SK-N-SH (cell line): Measurements from ENCODE around the gene CHD9. TPM values are rescaled to one million over a fixed set of nuclear protein-coding genes. Genes with fewer than 3 reads are reported as not detected.

Experiments
- CTCF ChIA-PET: fragments of 300-600, 350-600 bp; formaldehyde crosslinking; extraction: SDS; loops from one replicate; lab custom pipeline; 2021; lab: Yijun Ruan, JAX
- POLR2A ChIA-PET: fragments of 350-600 bp; sonication (Branson Sonifier 250); formaldehyde crosslinking; extraction: SDS; loops from one replicate; lab custom pipeline; 2020; ENCODE audit warnings: antibody characterized with exemption, inconsistent platforms; lab: Yijun Ruan, JAX
- DNase-seq: peaks from one replicate; pipeline ENCODE4 v3.0.0; 2012
- H2AFZ ChIP-seq: fragments of 200-600 bp; sonication (generic); 2 replicates; pipeline ENCODE4 v1.8.1; 2016; ENCODE audit warnings: antibody characterized with exemption, mild to moderate bottlenecking, low read depth
- H3F3A ChIP-seq: fragments of 200-600 bp; sonication (generic); replicated peaks from 2 replicates; pipeline ENCODE3; 2016; ENCODE audit warnings: antibody characterized with exemption, mild to moderate bottlenecking; ENCODE audit not compliant: insufficient read depth
- H3K27ac ChIP-seq, 2 experiments: fragments of 200-500 bp in 1 of 2; fragments of 200-600 bp in 1 of 2; sonication (Bioruptor generic) in 1 of 2; sonication (generic), shearing (Covaris generic) in 1 of 2; 2 replicates each; pipeline versions ENCODE4 v1.5.1 to v1.6.1; 2014 to 2016; ENCODE audit warnings: low read depth in 2 of 2, inconsistent platforms in 1 of 2, low read length in 1 of 2, mild to moderate bottlenecking in 1 of 2, mixed read lengths in 1 of 2
- H3K27me3 ChIP-seq: fragments of 200-600 bp; sonication (generic), shearing (Covaris generic); 2 replicates; pipeline ENCODE4 v1.6.1; 2016; ENCODE audit warnings: mixed run types; ENCODE audit not compliant: insufficient read depth
- H3K36me3 ChIP-seq, 2 experiments: fragments of 200-500 bp in 1 of 2; fragments of 200-600 bp in 1 of 2; sonication (Bioruptor generic) in 1 of 2; sonication (generic) in 1 of 2; replicated peaks in 1 of 2; 2 replicates each; pipeline versions ENCODE3 to v1.5.1; 2014 to 2016; ENCODE audit warnings: low read length in 1 of 2, mild to moderate bottlenecking in 1 of 2; ENCODE audit not compliant: insufficient read depth in 2 of 2, control insufficient read depth in 1 of 2
- H3K4me1 ChIP-seq, 2 experiments: fragments of 200-500 bp in 1 of 2; fragments of 200-600 bp in 1 of 2; sonication (Bioruptor generic) in 1 of 2; sonication (generic), shearing (Covaris generic) in 1 of 2; 2 replicates each; pipeline versions ENCODE4 v1.5.1 to v1.6.1; 2014 to 2016; ENCODE audit warnings: low read depth in 1 of 2, low read length in 1 of 2, mixed run types in 1 of 2; ENCODE audit not compliant: insufficient read depth in 2 of 2, control insufficient read depth in 1 of 2
- H3K4me2 ChIP-seq: fragments of 200-600 bp; sonication (generic), shearing (Covaris generic); 2 replicates; pipeline ENCODE4 v1.6.1; 2017; ENCODE audit warnings: mixed run types
- H3K4me3 ChIP-seq, 2 experiments: fragments of 200-500 bp in 1 of 2; fragments of 200-600 bp in 1 of 2; sonication (Bioruptor generic) in 1 of 2; sonication (generic), shearing (Covaris generic) in 1 of 2; 2 replicates each; pipeline versions ENCODE4 v1.5.1 to v1.8.1; 2014 to 2016; ENCODE audit warnings: low read depth in 2 of 2, inconsistent platforms in 1 of 2, low read length in 1 of 2, mild to moderate bottlenecking in 1 of 2, mixed read lengths in 1 of 2, moderate library complexity in 1 of 2
- H3K79me2 ChIP-seq: fragments of 200-600 bp; sonication (generic); 2 replicates; pipeline ENCODE4 v1.8.1; 2017; ENCODE audit warnings: mild to moderate bottlenecking; ENCODE audit not compliant: insufficient read depth
- H3K9ac ChIP-seq: fragments of 200-600 bp; sonication (generic); 2 replicates; pipeline ENCODE4 v1.6.1; 2017; ENCODE audit warnings: mixed run types
- H3K9me2 ChIP-seq: fragments of 200-600 bp; sonication (generic); 2 replicates; pipeline ENCODE4 v1.6.1; 2017; ENCODE audit warnings: mixed run types
- H3K9me3 ChIP-seq: fragments of 200-600 bp; sonication (generic); 2 replicates; pipeline ENCODE4 v1.6.1; 2017; ENCODE audit warnings: mixed run types, mild to moderate bottlenecking, moderate library complexity
- H4K20me1 ChIP-seq: fragments of 200-600 bp; sonication (generic); 2 replicates; pipeline ENCODE4 v1.6.1; 2017; ENCODE audit warnings: mild to moderate bottlenecking, mixed run types; ENCODE audit not compliant: insufficient read depth
- ELF1 ChIP-seq: IDR thresholded peaks from 2 replicates; pipeline ENCODE4 v1.4.0; 2012
- FOXM1 ChIP-seq: IDR thresholded peaks from 2 replicates; pipeline ENCODE4 v1.4.0; 2012; ENCODE audit warnings: low read depth, mild to moderate bottlenecking
- GATA2 ChIP-seq: sonication (generic); formaldehyde crosslinking; IDR thresholded peaks from 2 replicates; pipeline ENCODE4 v1.5.0; 2020; ENCODE audit warnings: mild to moderate bottlenecking, missing genetic modification reagents
- JUND ChIP-seq: IDR thresholded peaks from 2 replicates; pipeline ENCODE4 v1.4.0; 2012
- MEF2A ChIP-seq: IDR thresholded peaks from 2 replicates; pipeline ENCODE4 v1.4.0; 2012; ENCODE audit warnings: low read depth, borderline replicate concordance
- MXI1 ChIP-seq: IDR thresholded peaks from 2 replicates; pipeline ENCODE4 v1.6.1; 2012; ENCODE audit warnings: mild to moderate bottlenecking, low read depth, low read length, improper control_type of control experiment
- NRF1 ChIP-seq: IDR thresholded peaks from 2 replicates; pipeline ENCODE4 v1.6.1; 2012; ENCODE audit warnings: low read depth, mild to moderate bottlenecking, low read length
- RXRA ChIP-seq: IDR thresholded peaks from 2 replicates; pipeline ENCODE4 v1.4.0; 2012; ENCODE audit warnings: low read depth, mild to moderate bottlenecking, borderline replicate concordance
- SIN3A ChIP-seq: IDR thresholded peaks from 2 replicates; pipeline ENCODE4 v1.6.1; 2012; ENCODE audit warnings: low read depth, mild to moderate bottlenecking, low read length, moderate library complexity, borderline replicate concordance
- SMC3 ChIP-seq: IDR thresholded peaks from 2 replicates; pipeline ENCODE4 v1.6.1; 2012; ENCODE audit warnings: low read depth, low read length, improper control_type of control experiment
- TAF1 ChIP-seq: IDR thresholded peaks from 2 replicates; pipeline ENCODE4 v1.6.1; 2012; ENCODE audit warnings: low read depth, mild to moderate bottlenecking, low read length, moderate library complexity, borderline replicate concordance
- TCF12 ChIP-seq: IDR thresholded peaks from 2 replicates; pipeline ENCODE4 v1.4.0; 2012
- YY1 ChIP-seq: IDR thresholded peaks from 2 replicates; pipeline ENCODE4 v1.4.0; 2012; ENCODE audit warnings: low read depth, mild to moderate bottlenecking
- whole genome bisulfite sequencing: methylation state at CpG from one replicate; pipeline ENCODE4 v1.1.6; 2017; ENCODE audit warnings: low lambda C conversion rate; 5-methylcytosine and 5-hydroxymethylcytosine counted together
- polyA plus RNA-seq, 3 experiments: library from polyadenylated mRNA; depleted of rRNA; stranded (reverse); fragments of >200 nt; gene quantifications; 2 replicates each; pipeline ENCODE4 v1.2.3, GENCODE V29; 2012
- TF ChIP-seq, protein P1 (sequence below): fragments of 150-350 bp; IDR thresholded peaks from 2 replicates; pipeline ENCODE4 v1.6.1; 2017; ENCODE audit warnings: antibody characterized with exemption, low read length, low read depth, borderline replicate concordance
- TF ChIP-seq, protein P2 (sequence below): IDR thresholded peaks from 2 replicates; pipeline ENCODE4 v1.6.1; 2012; ENCODE audit warnings: mild to moderate bottlenecking, low read depth, low read length, moderate library complexity
- TF ChIP-seq, protein P3 (sequence below): fragments of 200-600 bp; sonication (generic); IDR thresholded peaks from 2 replicates; pipeline ENCODE4 v1.6.1; 2017; ENCODE audit warnings: antibody characterized with exemption, mild to moderate bottlenecking, moderate library complexity
- TF ChIP-seq, protein P4 (sequence below): IDR thresholded peaks from 2 replicates; pipeline ENCODE4 v1.4.0; 2012; ENCODE audit warnings: low read depth, borderline replicate concordance
- TF ChIP-seq, protein P5 (sequence below): IDR thresholded peaks from 2 replicates; pipeline ENCODE4 v1.4.0; 2012; ENCODE audit warnings: low read depth, borderline replicate concordance
- TF ChIP-seq, protein P6 (sequence below): IDR thresholded peaks from 2 replicates; pipeline ENCODE4; 2012

CHD9 gene
- polyA plus RNA-seq, 1 of the 3 experiments (the other 2 are of a cell fraction) = 6.2 TPM

DNA sequence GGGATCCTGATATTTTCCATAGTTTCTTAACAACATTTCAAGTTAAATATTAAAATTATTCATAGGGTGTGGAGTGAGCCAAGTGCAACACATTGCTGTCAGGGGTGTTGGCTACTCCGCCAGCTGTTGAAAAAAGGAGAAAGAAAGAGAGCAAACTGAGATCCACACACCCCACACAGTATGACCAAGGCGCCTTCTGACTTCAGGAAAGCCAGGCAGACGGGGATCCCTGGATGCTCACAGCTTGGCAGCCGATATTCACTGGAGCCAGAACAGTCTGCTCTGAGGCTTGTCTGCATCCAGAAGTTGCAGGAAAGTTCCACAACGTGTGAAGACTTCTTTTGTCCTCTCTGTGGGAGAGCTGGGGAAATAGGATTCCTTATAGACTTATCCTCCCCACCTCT is 11.4 kb upstream of the CHD9 start:
- Histone ChIP-seq H3K79me2 (no peaks in the 10 kb centered on the region), H3K36me3 (peaks cover 0 to 8% of the 10 kb centered on the region in 2 experiments), H3K4me1 (peaks cover 0 to 9% of the 10 kb centered on the region in 2 experiments; a peak in 2 of 4 replicates), H3F3A (no peaks in the 10 kb centered on the region), H2AFZ (no peak overlapping the region), H3K27ac (no peak overlapping the region), H3K9me2 (no peaks in the 10 kb centered on the region), H4K20me1 (no peaks in the 10 kb centered on the region), H3K4me3 (no peak overlapping the region), H3K27me3 (no peaks in the 10 kb centered on the region), H3K9me3 (no peaks in the 10 kb centered on the region), H3K9ac (no peak overlapping the region), H3K4me2 (no peak overlapping the region)
- TF ChIP-seq YY1 = no peak
- no peak for TF ChIP-seq TAF1
- no peak for TF ChIP-seq NRF1
- no peak for TF ChIP-seq JUND
- no peak for TF ChIP-seq FOXM1
- TF ChIP-seq, protein P1, sequence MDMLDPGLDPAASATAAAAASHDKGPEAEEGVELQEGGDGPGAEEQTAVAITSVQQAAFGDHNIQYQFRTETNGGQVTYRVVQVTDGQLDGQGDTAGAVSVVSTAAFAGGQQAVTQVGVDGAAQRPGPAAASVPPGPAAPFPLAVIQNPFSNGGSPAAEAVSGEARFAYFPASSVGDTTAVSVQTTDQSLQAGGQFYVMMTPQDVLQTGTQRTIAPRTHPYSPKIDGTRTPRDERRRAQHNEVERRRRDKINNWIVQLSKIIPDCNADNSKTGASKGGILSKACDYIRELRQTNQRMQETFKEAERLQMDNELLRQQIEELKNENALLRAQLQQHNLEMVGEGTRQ = no peak
- no peak for TF ChIP-seq TCF12
- TF ChIP-seq, protein P2, sequence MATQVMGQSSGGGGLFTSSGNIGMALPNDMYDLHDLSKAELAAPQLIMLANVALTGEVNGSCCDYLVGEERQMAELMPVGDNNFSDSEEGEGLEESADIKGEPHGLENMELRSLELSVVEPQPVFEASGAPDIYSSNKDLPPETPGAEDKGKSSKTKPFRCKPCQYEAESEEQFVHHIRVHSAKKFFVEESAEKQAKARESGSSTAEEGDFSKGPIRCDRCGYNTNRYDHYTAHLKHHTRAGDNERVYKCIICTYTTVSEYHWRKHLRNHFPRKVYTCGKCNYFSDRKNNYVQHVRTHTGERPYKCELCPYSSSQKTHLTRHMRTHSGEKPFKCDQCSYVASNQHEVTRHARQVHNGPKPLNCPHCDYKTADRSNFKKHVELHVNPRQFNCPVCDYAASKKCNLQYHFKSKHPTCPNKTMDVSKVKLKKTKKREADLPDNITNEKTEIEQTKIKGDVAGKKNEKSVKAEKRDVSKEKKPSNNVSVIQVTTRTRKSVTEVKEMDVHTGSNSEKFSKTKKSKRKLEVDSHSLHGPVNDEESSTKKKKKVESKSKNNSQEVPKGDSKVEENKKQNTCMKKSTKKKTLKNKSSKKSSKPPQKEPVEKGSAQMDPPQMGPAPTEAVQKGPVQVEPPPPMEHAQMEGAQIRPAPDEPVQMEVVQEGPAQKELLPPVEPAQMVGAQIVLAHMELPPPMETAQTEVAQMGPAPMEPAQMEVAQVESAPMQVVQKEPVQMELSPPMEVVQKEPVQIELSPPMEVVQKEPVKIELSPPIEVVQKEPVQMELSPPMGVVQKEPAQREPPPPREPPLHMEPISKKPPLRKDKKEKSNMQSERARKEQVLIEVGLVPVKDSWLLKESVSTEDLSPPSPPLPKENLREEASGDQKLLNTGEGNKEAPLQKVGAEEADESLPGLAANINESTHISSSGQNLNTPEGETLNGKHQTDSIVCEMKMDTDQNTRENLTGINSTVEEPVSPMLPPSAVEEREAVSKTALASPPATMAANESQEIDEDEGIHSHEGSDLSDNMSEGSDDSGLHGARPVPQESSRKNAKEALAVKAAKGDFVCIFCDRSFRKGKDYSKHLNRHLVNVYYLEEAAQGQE = no peak
- TF ChIP-seq, protein P3, sequence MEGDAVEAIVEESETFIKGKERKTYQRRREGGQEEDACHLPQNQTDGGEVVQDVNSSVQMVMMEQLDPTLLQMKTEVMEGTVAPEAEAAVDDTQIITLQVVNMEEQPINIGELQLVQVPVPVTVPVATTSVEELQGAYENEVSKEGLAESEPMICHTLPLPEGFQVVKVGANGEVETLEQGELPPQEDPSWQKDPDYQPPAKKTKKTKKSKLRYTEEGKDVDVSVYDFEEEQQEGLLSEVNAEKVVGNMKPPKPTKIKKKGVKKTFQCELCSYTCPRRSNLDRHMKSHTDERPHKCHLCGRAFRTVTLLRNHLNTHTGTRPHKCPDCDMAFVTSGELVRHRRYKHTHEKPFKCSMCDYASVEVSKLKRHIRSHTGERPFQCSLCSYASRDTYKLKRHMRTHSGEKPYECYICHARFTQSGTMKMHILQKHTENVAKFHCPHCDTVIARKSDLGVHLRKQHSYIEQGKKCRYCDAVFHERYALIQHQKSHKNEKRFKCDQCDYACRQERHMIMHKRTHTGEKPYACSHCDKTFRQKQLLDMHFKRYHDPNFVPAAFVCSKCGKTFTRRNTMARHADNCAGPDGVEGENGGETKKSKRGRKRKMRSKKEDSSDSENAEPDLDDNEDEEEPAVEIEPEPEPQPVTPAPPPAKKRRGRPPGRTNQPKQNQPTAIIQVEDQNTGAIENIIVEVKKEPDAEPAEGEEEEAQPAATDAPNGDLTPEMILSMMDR = no peak
- no peak for TF ChIP-seq SIN3A
- TF ChIP-seq MXI1 = no peak
- TF ChIP-seq, protein P4, sequence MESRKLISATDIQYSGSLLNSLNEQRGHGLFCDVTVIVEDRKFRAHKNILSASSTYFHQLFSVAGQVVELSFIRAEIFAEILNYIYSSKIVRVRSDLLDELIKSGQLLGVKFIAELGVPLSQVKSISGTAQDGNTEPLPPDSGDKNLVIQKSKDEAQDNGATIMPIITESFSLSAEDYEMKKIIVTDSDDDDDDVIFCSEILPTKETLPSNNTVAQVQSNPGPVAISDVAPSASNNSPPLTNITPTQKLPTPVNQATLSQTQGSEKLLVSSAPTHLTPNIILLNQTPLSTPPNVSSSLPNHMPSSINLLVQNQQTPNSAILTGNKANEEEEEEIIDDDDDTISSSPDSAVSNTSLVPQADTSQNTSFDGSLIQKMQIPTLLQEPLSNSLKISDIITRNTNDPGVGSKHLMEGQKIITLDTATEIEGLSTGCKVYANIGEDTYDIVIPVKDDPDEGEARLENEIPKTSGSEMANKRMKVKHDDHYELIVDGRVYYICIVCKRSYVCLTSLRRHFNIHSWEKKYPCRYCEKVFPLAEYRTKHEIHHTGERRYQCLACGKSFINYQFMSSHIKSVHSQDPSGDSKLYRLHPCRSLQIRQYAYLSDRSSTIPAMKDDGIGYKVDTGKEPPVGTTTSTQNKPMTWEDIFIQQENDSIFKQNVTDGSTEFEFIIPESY = no peak
- TF ChIP-seq, protein P5, sequence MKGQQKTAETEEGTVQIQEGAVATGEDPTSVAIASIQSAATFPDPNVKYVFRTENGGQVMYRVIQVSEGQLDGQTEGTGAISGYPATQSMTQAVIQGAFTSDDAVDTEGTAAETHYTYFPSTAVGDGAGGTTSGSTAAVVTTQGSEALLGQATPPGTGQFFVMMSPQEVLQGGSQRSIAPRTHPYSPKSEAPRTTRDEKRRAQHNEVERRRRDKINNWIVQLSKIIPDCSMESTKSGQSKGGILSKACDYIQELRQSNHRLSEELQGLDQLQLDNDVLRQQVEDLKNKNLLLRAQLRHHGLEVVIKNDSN = no peak
- no peak for TF ChIP-seq MEF2A
- TF ChIP-seq, protein P6, sequence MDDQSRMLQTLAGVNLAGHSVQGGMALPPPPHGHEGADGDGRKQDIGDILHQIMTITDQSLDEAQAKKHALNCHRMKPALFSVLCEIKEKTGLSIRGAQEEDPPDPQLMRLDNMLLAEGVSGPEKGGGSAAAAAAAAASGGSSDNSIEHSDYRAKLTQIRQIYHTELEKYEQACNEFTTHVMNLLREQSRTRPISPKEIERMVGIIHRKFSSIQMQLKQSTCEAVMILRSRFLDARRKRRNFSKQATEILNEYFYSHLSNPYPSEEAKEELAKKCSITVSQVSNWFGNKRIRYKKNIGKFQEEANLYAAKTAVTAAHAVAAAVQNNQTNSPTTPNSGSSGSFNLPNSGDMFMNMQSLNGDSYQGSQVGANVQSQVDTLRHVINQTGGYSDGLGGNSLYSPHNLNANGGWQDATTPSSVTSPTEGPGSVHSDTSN = no peak
- TF ChIP-seq ELF1 = no peak
- no peak for TF ChIP-seq GATA2 (CRISPR knock-in tag)
- TF ChIP-seq RXRA = no peak
- no peak for TF ChIP-seq SMC3
- 71% methylated on average over 4 of the region's 5 CpGs for WGBS
- ChIA-PET CTCF (interaction anchor here (0.8 to 3.4 kb wide), 4 partner anchors 11 to 240 kb away, joined by 3 to 19 read pairs (median 8); partner anchors contain the start of gene CHD9), POLR2A (no interaction called here)
- no peak for DNase-seq
